IMR-90 (cell line): Measurements from ENCODE around the gene RING1. TPM values are rescaled to one million over a fixed set of nuclear protein-coding genes. Genes with fewer than 3 reads are reported as not detected.

Source experiments
- ATAC-seq: fragments of 200-7000 bp; cut with Tn5 transposase; 2 replicates; pipeline ENCODE4 v1.9.1; 2020; ENCODE audit warnings: low read depth, mild to moderate bottlenecking, moderate library complexity
- BruUV-seq: library from RNA; stranded (reverse); fragments of 400-500 nt; replicated peaks from 2 replicates; lab custom pipeline; 2021; lab: Mats Ljungman, UMichigan
- CTCF ChIA-PET: fragments of 300-600 bp; formaldehyde crosslinking; extraction: SDS; loops from one replicate; lab custom pipeline; 2021; ENCODE audit warnings: antibody characterized with exemption; lab: Yijun Ruan, JAX
- POLR2A ChIA-PET: fragments of 300-600 bp; sonication (Branson Sonifier 250); formaldehyde crosslinking; loops from one replicate; lab custom pipeline; 2022; ENCODE audit warnings: antibody characterized with exemption; ENCODE audit not compliant: unreplicated experiment; lab: Charles Lee
- DNase-seq: peaks from one replicate; pipeline ENCODE4 v3.0.0; 2013
- H2AFZ ChIP-seq: replicated peaks from 2 replicates; pipeline ENCODE3; 2013; ENCODE audit warnings: low read length, mild to moderate bottlenecking; ENCODE audit not compliant: poor library complexity
- H2AK5ac ChIP-seq: 2 replicates; pipeline ENCODE4 v1.6.1; 2013; ENCODE audit warnings: low read depth, low read length, inconsistent platforms
- H2AK9ac ChIP-seq: replicated peaks from 2 replicates; pipeline ENCODE3; 2013; ENCODE audit warnings: mild to moderate bottlenecking, low read depth, low read length, moderate library complexity; ENCODE audit not compliant: poor library complexity
- H2BK120ac ChIP-seq: 2 replicates; pipeline ENCODE4 v1.6.1; 2013; ENCODE audit warnings: low read depth, low read length, inconsistent platforms
- H2BK15ac ChIP-seq: 3 replicates; pipeline ENCODE4 v1.6.1; 2013; ENCODE audit warnings: low read depth, low read length, inconsistent platforms
- H2BK20ac ChIP-seq: 2 replicates; pipeline ENCODE4 v1.6.1; 2013; ENCODE audit warnings: low read depth, mild to moderate bottlenecking, inconsistent platforms, low read length, moderate library complexity
- H2BK5ac ChIP-seq: 2 replicates; pipeline ENCODE4 v1.6.1; 2013; ENCODE audit warnings: mild to moderate bottlenecking, low read depth, low read length, inconsistent platforms; ENCODE audit not compliant: poor library complexity, severe bottlenecking
- H3K14ac ChIP-seq: replicated peaks from 2 replicates; pipeline ENCODE4 v1.6.1; 2013; ENCODE audit warnings: low read depth, low read length, inconsistent platforms
- H3K18ac ChIP-seq: 2 replicates; pipeline ENCODE4 v1.6.1; 2013; ENCODE audit warnings: low read depth, low read length, control low read depth
- H3K23ac ChIP-seq: 2 replicates; pipeline ENCODE4 v1.6.1; 2013; ENCODE audit warnings: low read depth, low read length, inconsistent platforms
- H3K27ac ChIP-seq: 2 replicates; pipeline ENCODE4 v1.5.1; 2013; ENCODE audit warnings: mild to moderate bottlenecking, control low read depth, low read length; ENCODE audit not compliant: insufficient read depth
- H3K27me3 ChIP-seq: 2 replicates; pipeline ENCODE4 v1.6.1; 2013; ENCODE audit warnings: low read length; ENCODE audit not compliant: control insufficient read depth, insufficient read depth
- H3K36me3 ChIP-seq: 2 replicates; pipeline ENCODE4 v1.6.1; 2013; ENCODE audit warnings: low read length, mixed read lengths; ENCODE audit not compliant: control insufficient read depth, insufficient read depth
- H3K4ac ChIP-seq: 2 replicates; pipeline ENCODE4 v1.6.1; 2013; ENCODE audit warnings: low read depth, low read length, inconsistent platforms
- H3K4me1 ChIP-seq: 2 replicates; pipeline ENCODE4 v1.6.1; 2013; ENCODE audit warnings: low read length, mixed read lengths; ENCODE audit not compliant: control insufficient read depth, insufficient read depth
- H3K4me2 ChIP-seq: 2 replicates; pipeline ENCODE4 v1.6.1; 2013; ENCODE audit warnings: low read depth, mild to moderate bottlenecking, control low read depth, low read length, moderate library complexity
- H3K4me3 ChIP-seq: 2 replicates; pipeline ENCODE4 v1.5.1; 2013; ENCODE audit warnings: low read depth, mild to moderate bottlenecking, control low read depth, low read length, moderate library complexity; ENCODE audit not compliant: insufficient read depth
- H3K56ac ChIP-seq: 2 replicates; pipeline ENCODE4 v1.6.1; 2013; ENCODE audit warnings: low read length, inconsistent platforms; ENCODE audit not compliant: insufficient read depth; ENCODE audit errors: extremely low read depth
- H3K79me1 ChIP-seq, 2 experiments: 2 replicates each; pipeline ENCODE4 v1.6.1; 2013; ENCODE audit warnings: low read length in 2 of 2, inconsistent platforms in 1 of 2, low read depth in 1 of 2
- H3K9ac ChIP-seq: 2 replicates; pipeline ENCODE4 v1.6.1; 2013; ENCODE audit warnings: low read depth, low read length, control low read depth
- H3K9me1 ChIP-seq: 2 replicates; pipeline ENCODE4 v1.6.1; 2013; ENCODE audit warnings: low read length, inconsistent platforms; ENCODE audit not compliant: insufficient read depth
- H3K9me3 ChIP-seq: 2 replicates; pipeline ENCODE4 v1.6.1; 2013; ENCODE audit warnings: low read length; ENCODE audit not compliant: control insufficient read depth, insufficient read depth
- H4K20me1 ChIP-seq: 2 replicates; pipeline ENCODE4 v1.6.1; 2013; ENCODE audit warnings: low read length, inconsistent platforms; ENCODE audit not compliant: insufficient read depth
- H4K5ac ChIP-seq: 2 replicates; pipeline ENCODE4 v1.6.1; 2013; ENCODE audit warnings: mild to moderate bottlenecking, low read depth, low read length, control low read depth
- H4K8ac ChIP-seq, 2 experiments: 2 replicates each; pipeline ENCODE4 v1.6.1; 2013; ENCODE audit warnings: low read depth in 2 of 2, low read length in 2 of 2, control low read depth in 1 of 2, inconsistent platforms in 1 of 2
- H4K91ac ChIP-seq: 2 replicates; pipeline ENCODE4 v1.6.1; 2013; ENCODE audit warnings: low read depth, low read length, inconsistent platforms; ENCODE audit not compliant: insufficient read depth
- CEBPB ChIP-seq: IDR thresholded peaks from 2 replicates; pipeline ENCODE4 v1.6.1; 2012; ENCODE audit warnings: low read depth, low read length, improper control_type of control experiment
- CTCF ChIP-seq: conservative IDR thresholded peaks from 2 replicates; pipeline ENCODE4 v1.5.1; 2012; ENCODE audit warnings: mild to moderate bottlenecking, low read depth, low read length, improper control_type of control experiment
- FOS ChIP-seq: fragments of 150-350 bp; IDR thresholded peaks from 2 replicates; pipeline ENCODE4 v1.6.1; 2016; ENCODE audit warnings: low read depth, low read length
- MAFK ChIP-seq: IDR thresholded peaks from 2 replicates; pipeline ENCODE4 v1.6.1; 2012; ENCODE audit warnings: low read depth, low read length, improper control_type of control experiment
- RFX5 ChIP-seq: IDR thresholded peaks from 2 replicates; pipeline ENCODE4 v1.8.0; 2012; ENCODE audit warnings: low read depth, mild to moderate bottlenecking, low read length, moderate library complexity
- SMC3 ChIP-seq: fragments of 150-350 bp; IDR thresholded peaks from 2 replicates; pipeline ENCODE4 v1.6.1; 2016; ENCODE audit warnings: low read depth, mild to moderate bottlenecking, antibody characterized with exemption, low read length, moderate library complexity
- USF2 ChIP-seq: fragments of 150-350 bp; IDR thresholded peaks from 2 replicates; pipeline ENCODE4 v1.6.1; 2017; ENCODE audit warnings: mild to moderate bottlenecking, antibody characterized with exemption, low read length, low read depth
- WGBS, 2 experiments: methylation state at CpG; one replicate each; pipeline versions ENCODE4 v1.1.5 to v1.1.7; 2013; ENCODE audit warnings: missing lambda C conversion rate in 2 of 2; ENCODE audit not compliant: insufficient read length in 1 of 2; ENCODE audit errors: extremely low coverage in 2 of 2; 5-methylcytosine and 5-hydroxymethylcytosine counted together
- dilution Hi-C: fragments of 300-500 bp; cut with HindIII; formaldehyde crosslinking; loops from one replicate; pipeline ENCODE4 v1.14.3; 2018; ENCODE audit warnings: low sequenced_read_pairs; ENCODE audit not compliant: unreplicated experiment
- in situ Hi-C: fragments of 300-500 bp; cut with MboI; formaldehyde crosslinking; loops from 3 replicates; pipeline ENCODE4 v1.14.3; 2019; ENCODE audit warnings: low sequenced_read_pairs, inconsistent platforms, mixed read lengths
- intact Hi-C: fragments of 100-400 bp; cut with micrococcal nuclease; formaldehyde crosslinking; loops from 2 replicates; pipeline ENCODE4 v1.10.0; 2022
- polyA plus RNA-seq, 3 experiments: library from polyadenylated mRNA; depleted of rRNA; stranded (reverse); fragments of >200 nt; gene quantifications; 2 replicates each; pipeline ENCODE4 v1.2.3, GENCODE V29; 2012; ENCODE audit warnings: low replicate concordance in 1 of 3
- total RNA-seq: library from RNA; depleted of rRNA; stranded (reverse); fragments of >200 nt; gene quantifications from 2 replicates; pipeline ENCODE4 v1.2.3, GENCODE V29; 2012

The RING1 gene
- total and polyA plus RNA-seq, 2 of the 4 experiments (the other 2 are of a cell fraction), result 14.9 to 40.8 TPM

- CTCF ChIA-PET, result no interaction called here
Observed at GRCh38 chr6:33187809-33188208, 20.5 kb upstream of the RING1 start.

More at GRCh38 chr6:33187809-33188208, 20.5 kb upstream of the RING1 start:
- Histone ChIP-seq H2AK5ac (no peak overlapping the region), H3K36me3 (no peaks in the 10 kb centered on the region), H2BK15ac (no peak overlapping the region), H4K91ac (no peak overlapping the region), H3K18ac (no peak overlapping the region), H3K23ac (no peak overlapping the region), H3K4me2 (no peak overlapping the region), H4K8ac (no peak overlapping the region), H3K79me1 (no peaks in the 10 kb centered on the region), H2BK5ac (no peak overlapping the region), H4K5ac (no peak overlapping the region), H3K27ac (no peak overlapping the region), H3K9ac (no peak overlapping the region), H3K27me3 (peaks cover 53% of the 10 kb centered on the region), H3K56ac (no peak overlapping the region), H3K9me3 (no peaks in the 10 kb centered on the region), H2AFZ (no peak overlapping the region), H3K4ac (no peak overlapping the region), H4K20me1 (no peaks in the 10 kb centered on the region), H2BK120ac (no peak overlapping the region), H3K14ac (no peak overlapping the region), H2BK20ac (no peak overlapping the region), H3K9me1 (no peaks in the 10 kb centered on the region), H3K4me3 (no peak overlapping the region), H3K4me1 (peaks cover under 1% of the 10 kb centered on the region; the same call in 1 of the 2 replicates), H2AK9ac (no peak overlapping the region)
- 43% methylated on average over 1 of the region's 1 CpG; no CpG with 5 or more reads in 1 of the 2 experiments for WGBS, 2 experiments
- POLR2A ChIA-PET, result no interaction called here
- intact Hi-C loops, result no loop called here
- TF ChIP-seq FOS (no peak), SMC3 (no peak), MAFK (no peak), CEBPB (no peak), RFX5 (no peak), CTCF (no peak), USF2 (no peak)
- in situ Hi-C loops, result no loop called here
- ATAC-seq, result no peak
- BruUV-seq, result no TSS peak
- dilution Hi-C loops, result no loop called here
- DNase-seq, result no peak
